ENCODE measurements around the gene VAV3. TPM values are rescaled to one million over a fixed set of nuclear protein-coding genes. Genes with fewer than 3 reads are reported as not detected.

VAV3 gene
- total and polyA plus RNA-seq, 10 of the 15 experiments (the other 5 are each of a cell fraction or from before 2014, with no cell fraction given): 0.84 to 5.5 (median 3.4) TPM

GRCh38 chr1:107776900-107777663 lies 187.9 kb downstream of the VAV3 start (continued):
- TF ChIP-seq USF1 (IDR thresholded peaks at IDR 0.05; ENCODE audit: borderline replicate concordance, extremely low read length, insufficient read depth, low read depth, low read length) (no peak), NR2C1 (IDR thresholded peaks at IDR 0.05) (peak; percentile 16; the same call in 1 of the 2 replicates), BCL11A (IDR thresholded peaks at IDR 0.05; ENCODE audit: low read depth, low read length) (peak; percentile 74; the same call in 1 of the 2 replicates), MEF2B (IDR thresholded peaks at IDR 0.05; ENCODE audit: partially characterized antibody, poor library complexity, severe bottlenecking) (peak; percentile 86), FOS (IDR thresholded peaks at IDR 0.05; ENCODE audit: borderline replicate concordance, extremely low read depth, insufficient read length) (no peak), TCF7 (IDR thresholded peaks at IDR 0.05; ENCODE audit: borderline replicate concordance) (no peak), KAT2A (conservative IDR thresholded peaks at IDR 0.05; ENCODE audit: control insufficient read depth, low read depth, low read length) (no peak), EP300 (IDR thresholded peaks at IDR 0.05; ENCODE audit: borderline replicate concordance in 1 of 2, control insufficient read depth in 1 of 2, low read depth in 2 of 2, low read length in 2 of 2) (peak; percentile 79 to 83; a peak in 3 of 4 replicates), NRF1 (conservative IDR thresholded peaks at IDR 0.05; ENCODE audit: low read depth, low read length) (no peak), KLF5 (IDR thresholded peaks at IDR 0.05; ENCODE audit: partially characterized antibody) (no peak), BACH1 (IDR thresholded peaks at IDR 0.05; ENCODE audit: borderline replicate concordance) (peak; percentile 25; the same call in 1 of the 2 replicates), CHD1 (IDR thresholded peaks at IDR 0.05; ENCODE audit: low read depth, low read length) (no peak), MYC (IDR thresholded peaks at IDR 0.05; ENCODE audit: insufficient read depth, insufficient read length, insufficient replicate concordance, low read length, severe bottlenecking) (no peak), CTCF (IDR thresholded peaks at IDR 0.05 in 2 of 3, conservative IDR thresholded peaks at IDR 0.05 in 1 of 3; ENCODE audit: control insufficient read depth in 2 of 3, extremely low read depth in 1 of 3, insufficient read depth in 1 of 3, low read depth in 3 of 3, low read length in 3 of 3) (no peak), ZNF622 (IDR thresholded peaks at IDR 0.05) (no peak), RBBP5 (conservative IDR thresholded peaks at IDR 0.05) (no peak), CEBPZ (IDR thresholded peaks at IDR 0.05; ENCODE audit: low read depth, low read length) (no peak), MTA2 (IDR thresholded peaks at IDR 0.05; ENCODE audit: low read depth) (peak; percentile 90), YBX1 (IDR thresholded peaks at IDR 0.05) (no peak), HDAC2 (IDR thresholded peaks at IDR 0.05) (no peak), JUNB (IDR thresholded peaks at IDR 0.05) (peak; percentile 35), SKIL (IDR thresholded peaks at IDR 0.05; ENCODE audit: low read depth, poor library complexity, severe bottlenecking) (peak; percentile 74)

All from GM12878 (cell line).